Coronary artery (tissue), 2 donors: Measurements from ENCODE around the gene TRAPPC10.
A peak's percentile ranks its signal among the peaks of the same experiment; 100 is the strongest.

Experiments
- DNase-seq: peaks from one replicate; pipeline ENCODE4 v3.0.0-alpha.2; 2017; ENCODE audit warnings: low spot score
- H3K27ac ChIP-seq, 2 donors: fragments of 200-600 bp; sonication (generic); one replicate each; pipeline ENCODE4 v1.5.1; 2016 to 2019
- H3K4me3 ChIP-seq: fragments of 200-600 bp; sonication (generic); 2 replicates; pipeline ENCODE4 v1.5.1; 2016; ENCODE audit warnings: mild to moderate bottlenecking, moderate library complexity
- CTCF ChIP-seq: fragments of 200-600 bp; sonication (generic); IDR thresholded peaks from one replicate; pipeline ENCODE4 v1.5.1; 2019; ENCODE audit warnings: antibody characterized with exemption

Gene TRAPPC10

GRCh38 chr21:44087426-44088400, 75.6 kb downstream of the TRAPPC10 start:
- TF ChIP-seq CTCF = no peak
- no peak overlapping the region for H3K4me3 ChIP-seq
- peak overlapping the region in 1 of 2 donors; percentile 47 for H3K27ac ChIP-seq
- DNase-seq = peak; percentile 55

GRCh38 chr21:44088401-44088780, 76.3 kb downstream of the TRAPPC10 start:
- Histone ChIP-seq H3K27ac (no peak overlapping the region), H3K4me3 (no peak overlapping the region)
- DNase-seq = peak; percentile 56
- TF ChIP-seq CTCF = no peak

GRCh38 chr21:44089001-44089911, 77.1 kb downstream of the TRAPPC10 start:
- TF ChIP-seq CTCF = no peak
- Histone ChIP-seq H3K4me3 (no peak overlapping the region), H3K27ac (no peak overlapping the region)
- DNase-seq = peak; percentile 61

- no peak overlapping the region for H3K4me3 ChIP-seq
- DNase-seq = peak; percentile 26
- no peak overlapping the region for H3K27ac ChIP-seq
- TF ChIP-seq CTCF = no peak
Observed at GRCh38 chr21:44090325-44090724, 78.2 kb downstream of the TRAPPC10 start.

- no peak overlapping the region for H3K27ac ChIP-seq
- peak; percentile 57 for DNase-seq
- TF ChIP-seq CTCF = no peak
- H3K4me3 ChIP-seq = no peak overlapping the region
Observed at GRCh38 chr21:44092211-44092610, 80.1 kb downstream of the TRAPPC10 start.

GRCh38 chr21:44093761-44094160, 81.7 kb downstream of the TRAPPC10 start:
- Histone ChIP-seq H3K4me3 (no peak overlapping the region), H3K27ac (no peak overlapping the region)
- peak; percentile 64 for DNase-seq
- no peak for TF ChIP-seq CTCF
